ENCODE results near the gene PDE4C. TPM values are rescaled to one million over a fixed set of nuclear protein-coding genes. Genes with fewer than 3 reads are reported as not detected.

The PDE4C gene
- total RNA-seq, 1 donor from 2014 or later = 7.6 TPM

- intact Hi-C loops (cut with DNase I) = loop anchor here (10.0 kb wide), 1 partner anchor 48 kb away; the partner anchor contains the start of gene RAB3A
- Histone ChIP-seq H3K36me3 (no peaks in the 10 kb centered on the region), H3K4me1 (no peaks in the 10 kb centered on the region), H3K4me3 (no peak overlapping the region), H3K27me3 (no peaks in the 10 kb centered on the region), H3K9me3 (no peaks in the 10 kb centered on the region), H3K27ac (no peak overlapping the region)
- DNase-seq (no peak), ATAC-seq (no peak)
- TF ChIP-seq CTCF (IDR thresholded peaks at IDR 0.05) = no peak
Observed at GRCh38 chr19:18252370-18252717, 26.1 kb upstream of the PDE4C start.

GRCh38 chr19:18251587-18252369 is 25.5 kb upstream of the PDE4C start:
- H3K36me3 ChIP-seq = no peaks in the 10 kb centered on the region
- intact Hi-C loops (cut with DNase I) = loop anchor here (10.0 kb wide), 1 partner anchor 47 kb away; the partner anchor contains the start of gene RAB3A
- H3K4me3 ChIP-seq = no peak overlapping the region
- no peaks in the 10 kb centered on the region for H3K4me1 ChIP-seq
- no peak overlapping the region for H3K27ac ChIP-seq
- H3K9me3 ChIP-seq = no peaks in the 10 kb centered on the region
- no peaks in the 10 kb centered on the region for H3K27me3 ChIP-seq
- TF ChIP-seq CTCF (IDR thresholded peaks at IDR 0.05) = peak; percentile 90
- ATAC-seq (peak; percentile 76), DNase-seq (peak; percentile 78)

GRCh38 chr19:18249834-18250233 is 23.6 kb upstream of the PDE4C start:
- DNase-seq (no peak), ATAC-seq (no peak)
- Histone ChIP-seq H3K36me3 (no peaks in the 10 kb centered on the region), H3K27me3 (no peaks in the 10 kb centered on the region), H3K9me3 (no peaks in the 10 kb centered on the region), H3K27ac (no peak overlapping the region), H3K4me1 (no peaks in the 10 kb centered on the region), H3K4me3 (no peak overlapping the region)
- TF ChIP-seq CTCF (IDR thresholded peaks at IDR 0.05) = no peak
- intact Hi-C loops (cut with DNase I) = loop anchor here (10.0 kb wide), 1 partner anchor 45 kb away; the partner anchor contains the start of gene RAB3A

DNA sequence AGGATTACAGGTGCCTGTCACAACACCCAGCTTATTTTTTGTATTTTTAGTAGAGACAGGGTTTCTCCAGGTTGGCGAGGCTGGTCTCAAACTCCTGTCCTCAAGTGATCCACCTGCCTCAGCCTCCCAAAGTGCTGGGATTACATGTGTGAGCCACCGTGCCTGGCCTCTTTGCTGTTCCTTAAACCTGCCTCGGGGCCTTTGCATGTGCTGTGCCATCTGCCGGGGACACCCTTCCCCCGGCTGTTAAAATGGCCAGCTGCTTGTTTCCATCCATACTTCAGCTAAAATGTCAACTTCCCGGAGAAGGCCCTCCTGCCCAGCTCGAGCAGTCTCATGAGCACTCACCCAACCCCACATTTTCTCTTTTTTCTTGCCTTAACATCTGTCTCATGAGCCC is 19.1 kb upstream of the PDE4C start:
- DNase-seq (no peak), ATAC-seq (no peak)
- no peak for TF ChIP-seq CTCF (IDR thresholded peaks at IDR 0.05)
- Histone ChIP-seq H3K27ac (no peak overlapping the region), H3K27me3 (no peaks in the 10 kb centered on the region), H3K4me3 (no peak overlapping the region), H3K9me3 (no peaks in the 10 kb centered on the region), H3K36me3 (no peaks in the 10 kb centered on the region), H3K4me1 (no peaks in the 10 kb centered on the region)
- intact Hi-C loops (cut with DNase I) = no loop called here

- H3K36me3 ChIP-seq = no peaks in the 10 kb centered on the region
- H3K4me1 ChIP-seq = no peaks in the 10 kb centered on the region
- intact Hi-C loops (cut with DNase I) = no loop called here
- H3K27me3 ChIP-seq = peaks cover 9% of the 10 kb centered on the region
- H3K9me3 ChIP-seq = no peaks in the 10 kb centered on the region
- no peak overlapping the region for H3K27ac ChIP-seq
- TF ChIP-seq CTCF (IDR thresholded peaks at IDR 0.05) = no peak
- no peak for DNase-seq
- H3K4me3 ChIP-seq = no peak overlapping the region
- ATAC-seq = no peak
Observed at GRCh38 chr19:18239303-18239702, 13.1 kb upstream of the PDE4C start.

All from upper lobe of right lung (tissue), 1 donor.